Pancreas (tissue), 10 donors: Measurements from ENCODE around the gene AP1S1. TPM values are rescaled to one million over a fixed set of nuclear protein-coding genes. Genes with fewer than 3 reads are reported as not detected.
"Not testable (repeated sequence)": the region's sequence is repeated elsewhere in the genome, so short reads cannot be mapped to it uniquely, and the experiment has no call there.

Experiments
- ATAC-seq, 4 donors: fragments of 200-7000 bp; cut with Tn5 transposase; one replicate each; pipeline versions ENCODE4 v1.8.0 to v1.9.1; 2020; ENCODE audit warnings: mild to moderate bottlenecking in 4 of 4, moderate library complexity in 4 of 4
- DNase-seq, 6 donors: peaks; one replicate each; pipeline ENCODE4 v3.0.0-alpha.2; 2020
- FAIRE-seq: peaks from 2 replicates; lab custom pipeline; 2012; peaks lifted over from hg19 to GRCh38; lab: Jason Lieb, UNC
- H3K27ac ChIP-seq, 4 donors: fragments of 200-600 bp; sonication (generic); 1 replicate in 3 of 4; 2 replicates in 1 of 4; pipeline versions ENCODE4 v1.5.0 to v1.8.0; 2020
- H3K27me3 ChIP-seq, 4 donors: fragments of 200-600 bp; one replicate each; pipeline ENCODE4 v1.8.0; 2021
- H3K36me3 ChIP-seq, 3 donors: fragments of 200-600 bp; sonication (generic) in 1 of 3; one replicate each; pipeline versions ENCODE4 v1.5.0 to v1.8.0; 2020 to 2021
- H3K4me1 ChIP-seq, 3 donors: fragments of 200-600 bp; one replicate each; pipeline ENCODE4 v1.8.0; 2021
- H3K4me3 ChIP-seq, 4 donors: fragments of 200-600 bp; sonication (generic) in 2 of 4; one replicate each; pipeline versions ENCODE4 v1.5.0 to v1.8.0; 2020 to 2021
- H3K9me3 ChIP-seq, 4 donors: fragments of 200-600 bp; one replicate each; pipeline ENCODE4 v1.8.0; 2021
- WGBS, 2 donors: extraction: QIAGEN DNeasy Blood & Tissue Kit; methylation state at CpG; one replicate each; pipeline ENCODE4 v1.1.7; 2013; 5-methylcytosine and 5-hydroxymethylcytosine counted together
- intact Hi-C, 3 donors: fragments of 100-400 bp; cut with DNase I; formaldehyde crosslinking; loops; one replicate each; pipeline versions ENCODE4 v1.11.1 to v1.14.2; 2022
- polyA plus RNA-seq, 2 donors: library from polyadenylated mRNA; stranded (reverse); fragments of 200-250 nt; gene quantifications; one replicate each; pipeline ENCODE4 v1.2.3, GENCODE V29; 2013
- total RNA-seq, 6 donors: library from RNA; stranded (reverse); fragmentation: NEBNext Ultra II Directional in 4 of 6; extraction: Animal tissue kit (Norgen Biotek cat#: 25700) in 4 of 6; gene quantifications; one replicate each; pipeline versions ENCODE4 v1.2.1 to v1.2.4, GENCODE V29; 2021 to 2023
- TF ChIP-seq, protein P1 (sequence below), 4 donors: fragments of 200-600 bp; sonication (generic) in 3 of 4; IDR thresholded peaks; one replicate each; pipeline versions ENCODE4 v1.5.0 to v1.8.0; 2021; ENCODE audit warnings: antibody characterized with exemption in 4 of 4
- donor health status: healthy with polysubstance abuse.
- donor health status: DM: no; HTN: no; CAD: no; lungs with moderate emphysema.
- donor health status: DM: no; HTN: no; CAD: no.
- donor health status: control.
- donor health status: control.
- donor health status: Bipolar disorder and iron deficiency.
- donor health status: DM: yes; HTN: yes; CAD: no.
- donor health status: DM: no; HTN: no; CAD: no.
- donor health status: DM: no; HTN: no; CAD: no.
- donor health status: DM: yes; HTN: yes; CAD: no.

AP1S1 gene
- total and polyA plus RNA-seq, 8 donors, result 12.0 to 34.7 (median 19.2) TPM

DNA sequence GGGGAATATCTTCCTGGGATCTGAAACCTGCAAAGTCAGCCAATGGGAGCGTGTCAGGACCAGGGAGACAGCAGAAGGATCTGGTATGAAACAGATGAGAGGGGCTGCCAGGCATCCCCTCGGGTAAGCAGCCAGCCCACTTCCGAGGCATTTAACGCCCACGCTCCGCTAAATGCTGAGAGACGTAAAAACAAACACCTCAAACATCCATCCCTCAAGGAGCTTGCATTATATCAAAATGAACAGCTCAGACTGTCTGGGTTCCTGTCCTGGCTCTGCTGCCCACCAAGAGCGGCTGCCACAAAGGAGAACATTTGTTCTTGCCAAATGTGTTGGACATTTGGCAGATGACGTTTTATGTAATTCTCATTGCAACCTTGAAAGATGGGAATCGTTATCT lies 34.4 kb upstream of the AP1S1 start:
- Histone ChIP-seq H3K27ac (no peak overlapping the region), H3K9me3 (no peaks in the 10 kb centered on the region), H3K4me1 (no peaks in the 10 kb centered on the region), H3K36me3 (no peaks in the 10 kb centered on the region), H3K4me3 (no peak overlapping the region), H3K27me3 (no peaks in the 10 kb centered on the region)
- intact Hi-C loops, result no loop called here
- 36 to 54% methylated on average over 10 of the region's 10 CpGs for WGBS, 2 donors
- TF ChIP-seq, protein P1, sequence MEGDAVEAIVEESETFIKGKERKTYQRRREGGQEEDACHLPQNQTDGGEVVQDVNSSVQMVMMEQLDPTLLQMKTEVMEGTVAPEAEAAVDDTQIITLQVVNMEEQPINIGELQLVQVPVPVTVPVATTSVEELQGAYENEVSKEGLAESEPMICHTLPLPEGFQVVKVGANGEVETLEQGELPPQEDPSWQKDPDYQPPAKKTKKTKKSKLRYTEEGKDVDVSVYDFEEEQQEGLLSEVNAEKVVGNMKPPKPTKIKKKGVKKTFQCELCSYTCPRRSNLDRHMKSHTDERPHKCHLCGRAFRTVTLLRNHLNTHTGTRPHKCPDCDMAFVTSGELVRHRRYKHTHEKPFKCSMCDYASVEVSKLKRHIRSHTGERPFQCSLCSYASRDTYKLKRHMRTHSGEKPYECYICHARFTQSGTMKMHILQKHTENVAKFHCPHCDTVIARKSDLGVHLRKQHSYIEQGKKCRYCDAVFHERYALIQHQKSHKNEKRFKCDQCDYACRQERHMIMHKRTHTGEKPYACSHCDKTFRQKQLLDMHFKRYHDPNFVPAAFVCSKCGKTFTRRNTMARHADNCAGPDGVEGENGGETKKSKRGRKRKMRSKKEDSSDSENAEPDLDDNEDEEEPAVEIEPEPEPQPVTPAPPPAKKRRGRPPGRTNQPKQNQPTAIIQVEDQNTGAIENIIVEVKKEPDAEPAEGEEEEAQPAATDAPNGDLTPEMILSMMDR (IDR thresholded peaks at IDR 0.05), result no peak
- no peak for ATAC-seq
- FAIRE-seq, result no peak
- no peak for DNase-seq

DNA sequence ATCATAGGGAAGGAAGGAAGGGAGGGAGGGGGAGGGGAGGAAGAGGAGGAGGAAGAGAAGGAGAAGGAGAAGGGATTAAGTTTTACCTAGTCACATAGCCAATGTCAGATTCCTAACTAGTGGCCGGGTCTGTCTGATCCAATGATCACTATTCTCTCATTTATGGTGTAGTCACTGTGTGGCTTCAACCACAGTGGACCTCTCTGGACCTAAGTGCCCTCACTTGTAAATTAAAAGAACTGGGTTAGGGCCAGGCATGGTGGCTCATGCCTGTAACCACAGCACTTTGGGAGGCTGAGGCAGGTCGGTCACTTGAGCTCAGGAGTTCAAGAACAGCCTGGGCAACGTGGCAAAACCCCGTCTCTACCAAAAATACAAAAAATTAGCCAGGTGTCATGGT lies 34.0 kb upstream of the AP1S1 start:
- Histone ChIP-seq H3K27ac (no peak overlapping the region), H3K27me3 (no peaks in the 10 kb centered on the region), H3K36me3 (no peaks in the 10 kb centered on the region), H3K9me3 (no peaks in the 10 kb centered on the region), H3K4me1 (no peaks in the 10 kb centered on the region), H3K4me3 (no peak overlapping the region)
- FAIRE-seq (no peak), DNase-seq (no peak), ATAC-seq (no peak)
- TF ChIP-seq, protein P1 (IDR thresholded peaks at IDR 0.05), result no peak
- intact Hi-C loops, result no loop called here
- 63 to 74% methylated on average over 4 of the region's 4 CpGs for WGBS, 2 donors

DNA sequence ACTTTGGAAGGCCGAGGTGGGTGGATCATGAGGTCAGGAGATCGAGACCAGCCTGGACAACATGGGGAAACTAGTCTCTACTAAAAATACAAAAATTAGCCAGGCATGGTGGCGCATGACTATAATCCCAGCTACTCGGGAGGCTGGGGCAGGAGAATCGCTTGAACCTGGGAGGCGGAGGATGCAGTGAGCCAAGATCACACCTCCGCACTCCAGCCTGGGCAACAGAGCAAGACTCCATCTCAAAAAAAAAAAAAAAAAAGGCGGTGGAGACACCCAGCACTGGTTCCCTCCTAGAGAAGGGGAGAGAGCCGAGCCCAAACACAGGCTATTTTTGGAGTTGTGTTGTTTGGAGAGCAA lies 32.7 kb upstream of the AP1S1 start:
- 56 to 77% methylated on average over 8 to 9 of the region's 9 CpGs for WGBS, 2 donors
- DNase-seq, FAIRE-seq, H3K4me3 ChIP-seq, H3K9me3 ChIP-seq, ATAC-seq, H3K27ac ChIP-seq, H3K4me1 ChIP-seq, H3K27me3 ChIP-seq, H3K36me3 ChIP-seq, intact Hi-C loops: not testable (repeated sequence)

DNA sequence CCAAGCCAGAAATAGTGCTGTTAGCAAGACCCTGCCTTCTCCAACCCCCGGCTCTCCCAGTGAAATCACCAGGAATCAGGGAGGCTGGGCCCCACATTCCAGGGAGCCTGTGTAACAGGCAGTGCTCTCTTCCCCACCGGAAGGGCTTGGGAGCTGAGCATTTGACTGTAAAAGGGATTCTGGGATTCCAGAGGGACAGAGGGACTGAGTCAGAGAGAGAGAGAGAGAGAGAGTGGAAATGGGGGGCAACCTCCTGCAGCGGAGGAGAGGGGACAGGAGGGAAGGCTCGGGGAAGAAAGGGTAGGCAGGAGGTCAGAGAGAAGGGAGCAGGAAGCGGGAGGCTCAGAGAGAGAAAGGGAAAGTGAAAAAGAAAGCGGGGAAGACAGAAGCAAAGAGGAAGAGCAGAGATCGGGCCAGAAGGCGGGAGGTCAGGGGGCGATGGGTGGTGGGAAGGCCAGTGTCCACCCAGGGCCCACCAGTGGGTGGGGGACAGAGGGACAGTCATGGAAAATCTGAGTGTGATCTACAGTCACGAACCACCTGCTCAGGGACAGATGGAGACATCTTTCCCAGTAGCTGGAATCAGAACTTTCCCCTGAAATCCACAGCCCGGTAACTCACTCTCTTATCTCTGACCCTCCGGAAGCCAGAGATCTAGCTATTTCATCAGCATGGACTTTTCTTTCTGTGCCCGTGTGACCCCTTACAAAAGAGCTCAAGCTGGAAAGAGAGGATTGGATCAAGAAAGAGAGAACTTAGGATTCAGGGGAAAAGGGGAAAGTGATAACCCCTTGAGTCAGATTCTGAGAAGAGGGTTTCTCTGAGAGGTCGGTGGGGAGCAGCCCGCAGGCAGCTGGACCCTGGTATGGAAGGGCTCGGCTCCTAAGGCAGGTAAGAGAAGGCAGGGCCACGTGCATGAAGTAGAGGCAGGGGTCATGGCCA lies 32.0 kb upstream of the AP1S1 start:
- WGBS, 2 donors, result 27 to 38% methylated on average over 16 to 17 of the region's 17 CpGs
- Histone ChIP-seq H3K4me3 (peak overlapping the region in 1 of 4 donors; percentile 22), H3K27ac (peak overlapping the region in 2 of 4 donors; percentile 15 to 58), H3K36me3 (no peaks in the 10 kb centered on the region), H3K27me3 (no peaks in the 10 kb centered on the region), H3K4me1 (no peaks in the 10 kb centered on the region), H3K9me3 (no peaks in the 10 kb centered on the region)
- FAIRE-seq (no peak), ATAC-seq (peak in 3 of 4 donors; percentile 47 to 59 (median 49)), DNase-seq (peak in 3 of 6 donors; percentile 23 to 34 (median 24))
- TF ChIP-seq, protein P1 (IDR thresholded peaks at IDR 0.05), result no peak
- intact Hi-C loops, result no loop called here

DNA sequence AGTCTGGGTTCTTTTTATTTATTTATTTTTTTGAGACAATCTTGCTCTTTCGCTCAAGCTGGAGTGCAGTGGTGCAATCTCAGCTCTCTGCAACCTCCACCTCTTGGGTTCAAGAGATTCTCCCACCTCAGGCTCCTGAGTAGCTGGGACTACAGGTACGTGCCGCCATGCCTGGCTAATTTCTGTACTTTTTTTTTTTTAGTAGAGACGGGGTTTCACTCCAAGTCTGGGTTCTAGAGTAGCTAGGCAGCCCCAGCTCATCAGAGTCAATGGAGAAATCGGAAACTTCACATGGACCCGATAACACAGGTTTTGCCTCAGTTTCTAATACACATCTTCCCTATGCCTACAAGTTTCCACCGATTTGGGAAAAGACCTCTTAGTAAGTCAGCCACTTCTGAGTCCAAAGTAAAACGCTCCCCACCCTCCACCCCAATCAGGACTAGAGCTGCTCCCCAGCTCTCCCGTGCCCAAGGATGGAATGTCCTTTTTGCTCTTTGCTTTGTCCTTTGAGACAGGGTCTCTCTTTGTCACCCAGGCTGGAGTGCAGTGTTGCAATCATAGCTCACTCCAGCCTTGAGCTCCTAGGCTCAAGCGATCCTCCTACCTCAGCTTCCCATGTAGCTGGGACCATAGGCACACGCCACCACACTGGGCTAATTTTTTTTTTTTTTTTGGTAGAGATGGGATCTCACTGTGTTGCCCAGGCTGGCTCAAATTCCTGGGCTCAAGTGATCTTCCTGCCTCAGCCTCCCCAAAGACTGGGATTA lies 31.2 kb upstream of the AP1S1 start:
- Histone ChIP-seq H3K9me3 (no peaks in the 10 kb centered on the region), H3K36me3 (no peaks in the 10 kb centered on the region), H3K4me1 (no peaks in the 10 kb centered on the region), H3K27me3 (no peaks in the 10 kb centered on the region), H3K27ac (peak overlapping the region in 1 of 4 donors; percentile 58), H3K4me3 (no peak overlapping the region)
- no peak for DNase-seq
- FAIRE-seq, result no peak
- intact Hi-C loops, result no loop called here
- WGBS, 2 donors, result 75 to 81% methylated on average over 11 of the region's 11 CpGs
- TF ChIP-seq, protein P1 (IDR thresholded peaks at IDR 0.05), result no peak
- ATAC-seq, result no peak
